CD4-positive, alpha-beta T cell treated with Interferon gamma for 1 hour (primary cell): ENCODE measurements around the gene USP7.
"Not testable (repeated sequence)": the region's sequence is repeated elsewhere in the genome, so short reads cannot be mapped to it uniquely, and the experiment has no call there.

Experiments
- DNase-seq: peaks from one replicate; pipeline ENCODE4 v3.0.0-alpha.2; 2020

USP7 gene

DNA sequence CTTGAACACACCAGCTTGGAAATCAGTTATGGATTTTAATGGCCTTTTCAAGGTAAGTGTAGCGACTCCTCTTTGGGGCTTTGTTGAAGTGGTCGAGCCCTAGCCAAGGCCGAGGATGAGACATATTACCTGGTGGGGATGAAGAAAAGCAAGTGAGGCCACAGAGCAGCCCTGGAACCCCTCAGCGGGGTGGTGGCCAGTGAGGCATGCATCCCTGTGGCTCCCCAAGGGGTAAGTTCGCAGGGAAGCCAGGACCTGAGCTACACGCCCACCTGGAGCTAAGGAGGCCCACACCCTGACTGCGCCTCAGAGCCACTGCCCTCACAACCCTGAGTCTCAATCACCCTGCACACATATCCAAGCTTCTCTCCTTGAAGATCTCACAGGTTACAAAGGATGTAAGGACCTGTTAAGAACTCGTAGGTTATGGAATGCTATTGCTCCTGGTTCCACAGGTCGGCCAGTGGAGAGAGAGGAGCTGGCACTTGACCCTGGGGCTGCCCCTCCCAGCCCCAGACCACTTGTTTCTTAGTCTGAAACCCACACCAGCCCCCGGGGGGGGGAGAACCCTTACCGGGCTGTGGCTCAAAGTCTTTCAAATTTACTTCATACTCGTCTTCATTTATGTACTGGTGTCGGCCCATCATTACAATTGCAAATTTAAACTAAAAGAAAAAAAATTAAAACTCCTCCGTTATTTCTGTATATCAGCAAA lies 69.6 kb downstream of the USP7 start:
- no peak for DNase-seq

DNA sequence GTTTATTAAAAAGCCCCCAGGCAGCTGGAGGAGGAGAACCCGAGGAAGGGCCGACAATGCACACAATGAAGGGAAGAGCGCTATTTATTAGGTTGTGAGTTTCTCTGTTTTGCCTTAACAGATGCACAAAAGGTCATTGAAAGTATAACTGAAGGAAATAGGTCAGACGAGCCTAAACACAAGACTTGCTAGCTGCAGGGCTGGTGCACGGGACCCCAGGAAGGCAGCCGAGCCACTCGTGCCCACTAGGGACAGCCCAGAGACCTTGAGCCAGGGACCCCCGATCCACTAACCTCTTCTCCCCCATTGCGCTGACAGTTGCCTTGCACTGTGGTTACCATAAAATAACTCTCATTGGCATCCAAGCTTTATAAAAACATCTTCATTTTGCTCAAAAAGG lies 70.3 kb downstream of the USP7 start:
- no peak for DNase-seq

DNA sequence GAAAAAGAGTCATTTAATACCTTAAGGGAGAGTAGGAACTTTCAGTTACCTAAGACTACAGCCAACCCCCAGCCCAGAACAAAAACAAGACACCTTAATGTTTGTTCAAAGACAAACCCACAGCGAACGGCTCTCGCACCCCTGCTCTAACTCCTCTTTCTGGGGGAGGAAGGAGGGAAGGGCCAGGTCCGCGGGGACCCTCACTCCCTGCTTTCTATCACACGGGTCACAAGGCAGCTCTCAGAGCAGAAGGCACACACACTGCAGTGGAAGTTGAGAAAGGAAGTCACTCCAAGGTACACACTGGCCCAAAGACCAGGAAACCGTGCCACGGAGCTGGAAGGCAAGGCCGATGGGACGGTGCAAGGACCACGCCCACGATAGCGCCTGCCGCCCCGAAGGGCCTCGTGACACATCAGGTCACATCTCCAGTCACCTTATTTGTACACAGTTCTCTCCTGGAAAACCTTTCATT lies 71.6 kb downstream of the USP7 start:
- DNase-seq: no peak

DNA sequence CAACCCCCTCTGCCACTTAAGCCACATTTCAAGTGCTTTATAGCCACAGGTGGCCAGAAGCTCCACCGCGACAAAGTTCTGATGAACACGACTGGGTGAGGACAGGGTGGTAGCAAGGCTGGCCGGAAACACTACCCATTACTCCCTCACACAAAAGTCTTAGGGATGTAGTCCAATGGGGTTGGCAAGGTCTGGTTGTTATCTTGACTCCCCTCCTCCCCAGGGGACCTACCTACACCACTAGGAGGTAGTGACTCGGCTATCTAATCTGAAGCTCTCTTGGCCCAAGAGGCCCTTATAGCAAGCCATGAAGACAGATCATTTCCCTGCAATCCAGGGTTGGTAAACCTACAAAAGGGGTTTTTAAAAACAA lies 73.2 kb downstream of the USP7 start:
- no peak for DNase-seq

DNA sequence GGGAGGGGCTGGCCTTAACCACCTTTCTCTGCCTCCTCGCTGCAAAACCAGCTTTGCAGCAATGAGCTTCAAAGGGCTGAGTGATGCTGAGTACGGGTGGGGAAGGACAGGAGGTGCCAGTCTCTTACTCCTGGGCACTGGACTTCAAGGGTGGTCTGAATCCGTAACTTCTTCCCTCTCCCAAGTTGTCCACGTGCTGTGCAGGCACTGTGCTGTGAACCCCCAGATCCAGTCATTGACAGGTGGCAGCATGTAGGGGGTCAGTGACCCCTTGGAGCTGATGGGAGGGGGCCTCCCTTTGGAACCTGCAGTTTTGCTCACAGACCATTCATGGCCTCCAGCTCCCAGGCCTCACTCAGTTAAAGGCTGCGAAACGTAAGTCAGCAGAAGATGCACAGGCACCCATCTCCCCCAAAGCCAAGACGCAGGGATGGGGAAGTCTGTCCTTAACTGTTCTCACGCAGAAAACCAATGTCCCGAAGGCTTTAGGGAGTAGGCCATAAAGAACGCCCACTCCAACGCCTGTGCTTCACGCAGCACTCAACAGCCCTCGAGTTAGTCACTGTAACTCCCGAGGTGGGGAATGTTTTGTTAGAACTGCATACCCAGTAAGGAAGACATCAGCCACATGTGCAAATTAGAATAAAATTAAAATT lies 73.7 kb downstream of the USP7 start:
- DNase-seq: no peak

DNA sequence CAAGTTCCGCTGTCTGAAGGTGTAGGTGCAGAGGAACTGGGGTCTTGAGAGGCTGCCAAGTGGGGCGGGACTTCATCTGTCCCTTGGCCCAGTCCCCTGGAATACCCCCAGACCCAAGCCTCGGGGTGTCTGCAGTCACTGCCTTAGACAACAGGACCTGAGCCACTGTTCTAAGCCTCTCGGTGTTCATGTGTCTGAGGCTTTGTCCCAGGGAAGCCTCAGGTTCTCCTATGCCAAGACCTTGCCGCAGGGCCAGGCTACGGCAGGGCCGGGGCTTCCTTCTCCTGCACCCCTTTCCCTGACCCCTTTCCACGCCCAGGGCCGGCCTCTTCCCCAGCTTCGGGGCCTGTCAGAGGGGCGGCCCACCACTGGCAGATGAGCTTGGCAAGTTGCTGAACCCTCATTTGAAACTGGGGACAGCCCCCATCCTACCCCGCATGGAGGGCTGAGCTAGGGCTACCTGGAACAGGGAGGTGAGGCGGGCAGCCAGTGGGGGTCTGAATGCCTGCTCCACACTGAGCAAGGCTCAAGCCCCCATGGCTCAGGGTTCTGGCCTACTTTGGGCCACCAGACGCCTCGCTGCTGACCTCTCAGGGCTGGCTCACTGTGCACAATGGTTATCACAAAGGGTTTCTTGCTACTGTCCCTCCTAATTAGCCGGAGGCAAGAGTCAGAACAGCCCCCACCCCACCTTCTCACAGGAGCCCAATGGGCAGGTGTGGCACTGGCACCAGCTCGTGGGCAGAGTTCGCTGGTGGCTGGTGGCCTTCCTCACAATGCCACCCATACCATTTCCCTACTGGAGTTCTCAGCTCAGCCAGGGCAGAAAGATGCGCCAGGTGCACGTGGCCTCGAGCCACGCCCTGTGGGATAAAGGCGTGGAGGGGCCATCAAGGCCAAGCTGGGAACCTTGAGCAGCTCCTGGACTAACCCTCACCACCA lies 74.5 kb downstream of the USP7 start:
- DNase-seq: no peak

DNA sequence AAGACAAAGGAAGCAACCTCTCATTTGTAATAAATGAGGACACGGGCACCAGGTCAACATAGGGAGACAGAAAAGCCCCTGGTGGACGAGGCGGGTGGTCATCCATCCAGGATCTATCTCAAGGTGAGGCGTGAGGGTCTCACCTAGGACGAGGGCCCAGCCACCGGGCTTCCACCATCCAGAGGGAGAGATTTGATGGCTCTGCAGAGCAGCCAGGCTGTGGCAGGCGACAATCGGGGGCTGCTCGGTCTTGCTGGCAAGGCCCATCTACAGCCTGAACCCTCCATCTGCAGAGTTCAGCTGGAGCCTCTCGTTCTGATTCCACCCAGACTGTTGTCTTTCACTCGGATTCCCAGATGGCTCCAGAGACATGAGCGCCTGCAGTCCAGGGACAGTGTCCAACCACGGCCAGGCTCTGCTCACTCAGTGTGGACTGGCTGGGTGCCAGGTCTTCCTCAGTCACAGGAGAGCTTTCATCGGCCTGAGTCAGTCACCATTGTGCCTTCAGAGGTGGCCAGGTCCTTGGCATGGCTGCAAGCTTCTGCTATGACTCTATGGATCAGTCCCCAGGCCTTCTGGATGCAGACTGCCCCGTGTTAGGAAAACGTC lies 75.7 kb downstream of the USP7 start:
- DNase-seq: no peak

DNA sequence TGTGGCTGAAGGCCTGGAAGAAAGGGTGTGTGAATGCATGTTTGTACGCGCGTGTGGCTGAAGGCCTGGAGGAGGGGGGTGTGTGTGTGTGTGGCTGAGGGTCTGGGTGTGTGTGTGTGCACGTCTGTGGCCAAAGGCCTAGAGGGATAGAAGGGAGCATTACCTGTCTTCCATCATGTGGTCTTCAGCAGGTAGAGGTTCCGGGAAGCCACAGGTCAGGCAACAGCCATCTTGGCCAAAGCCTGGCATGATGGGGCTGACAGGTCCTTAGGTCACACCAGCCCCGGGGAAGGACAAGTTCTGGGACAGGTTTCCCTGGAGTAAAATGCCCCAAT lies 76.3 kb downstream of the USP7 start:
- DNase-seq: no peak

DNA sequence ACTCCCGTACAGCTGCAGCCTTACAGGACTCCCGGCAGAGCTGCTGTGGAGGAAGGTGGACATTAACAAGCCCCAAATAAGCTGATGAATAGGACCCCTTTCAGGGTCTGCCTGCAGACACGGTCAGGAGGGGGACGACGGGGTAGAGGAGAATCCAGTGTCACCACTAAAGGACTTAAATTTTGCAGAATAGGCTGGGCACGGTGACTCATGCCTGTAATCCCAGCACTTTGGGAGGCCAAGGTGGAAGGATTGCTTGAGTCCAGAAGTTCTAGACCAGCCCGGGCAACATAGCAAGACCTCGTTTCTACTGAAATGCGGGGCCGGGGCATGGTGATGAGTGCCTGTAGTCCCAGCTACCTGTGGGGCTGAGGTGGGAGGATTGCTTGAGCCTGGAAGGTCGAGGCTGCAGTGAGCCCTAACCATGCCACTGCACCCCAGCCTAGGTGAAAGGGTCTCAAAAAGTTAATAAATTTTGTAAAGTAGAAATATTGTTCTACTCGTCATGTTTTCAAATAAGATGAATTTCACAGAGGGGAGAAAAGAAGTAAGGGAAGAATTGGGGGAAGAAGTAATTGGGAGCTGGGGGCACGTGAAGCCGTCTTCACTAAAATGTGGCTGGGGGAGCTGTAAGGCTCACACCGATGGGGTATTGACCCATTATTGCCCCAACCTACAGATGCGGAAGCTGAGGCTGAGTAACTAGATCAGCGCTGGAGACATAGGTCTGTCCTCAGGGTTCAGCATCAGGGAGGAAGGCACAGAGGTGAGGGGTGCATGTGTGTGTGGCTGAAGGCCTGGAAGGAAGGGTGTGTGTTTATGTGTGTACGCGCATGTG lies 76.9 kb downstream of the USP7 start:
- no peak for DNase-seq

DNA sequence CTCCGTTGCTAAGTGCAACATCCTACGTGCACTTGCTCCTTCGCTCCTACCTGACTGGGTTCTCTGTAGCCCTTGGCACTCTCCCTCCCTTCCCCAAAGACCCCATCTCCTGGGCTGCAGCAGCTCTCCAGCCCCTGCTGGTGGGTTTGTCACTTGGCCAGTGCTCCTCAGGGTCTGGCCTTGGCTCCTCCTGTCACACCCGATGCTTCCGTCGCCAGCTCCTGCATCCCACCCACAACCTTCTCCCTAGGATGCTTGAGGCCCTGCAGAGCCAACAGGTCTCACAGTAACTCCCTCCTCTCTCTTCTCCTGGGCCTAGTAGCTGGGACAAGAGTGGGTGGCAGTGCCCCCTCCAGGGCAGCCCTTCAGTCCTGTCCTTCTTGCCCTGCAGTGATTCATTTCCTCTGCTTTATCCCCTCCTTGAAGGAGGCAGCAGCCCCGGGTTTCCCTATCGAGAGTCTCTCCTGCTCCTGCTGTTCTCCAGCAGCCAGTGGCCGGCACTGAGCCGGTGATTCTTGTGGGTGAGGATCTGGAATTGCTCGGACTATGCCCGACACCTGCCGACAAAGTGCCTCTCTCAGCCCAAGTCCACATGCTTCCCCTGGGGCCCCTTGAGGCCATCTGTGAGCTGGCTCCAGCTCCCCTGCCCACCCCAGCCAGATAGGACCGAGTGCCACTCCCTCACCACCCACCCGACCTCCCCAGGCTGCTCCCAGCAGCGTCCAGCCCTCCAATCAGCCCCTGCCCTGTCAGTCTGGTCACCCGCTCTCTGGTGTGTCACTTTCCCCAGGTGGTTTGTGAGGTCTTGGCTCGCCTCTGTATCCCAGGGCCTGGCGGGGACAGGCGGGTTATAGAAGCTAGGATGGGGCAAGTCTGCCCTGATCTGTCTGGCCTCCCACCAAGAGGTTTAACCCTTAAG lies 77.8 kb downstream of the USP7 start:
- no peak for DNase-seq

DNA sequence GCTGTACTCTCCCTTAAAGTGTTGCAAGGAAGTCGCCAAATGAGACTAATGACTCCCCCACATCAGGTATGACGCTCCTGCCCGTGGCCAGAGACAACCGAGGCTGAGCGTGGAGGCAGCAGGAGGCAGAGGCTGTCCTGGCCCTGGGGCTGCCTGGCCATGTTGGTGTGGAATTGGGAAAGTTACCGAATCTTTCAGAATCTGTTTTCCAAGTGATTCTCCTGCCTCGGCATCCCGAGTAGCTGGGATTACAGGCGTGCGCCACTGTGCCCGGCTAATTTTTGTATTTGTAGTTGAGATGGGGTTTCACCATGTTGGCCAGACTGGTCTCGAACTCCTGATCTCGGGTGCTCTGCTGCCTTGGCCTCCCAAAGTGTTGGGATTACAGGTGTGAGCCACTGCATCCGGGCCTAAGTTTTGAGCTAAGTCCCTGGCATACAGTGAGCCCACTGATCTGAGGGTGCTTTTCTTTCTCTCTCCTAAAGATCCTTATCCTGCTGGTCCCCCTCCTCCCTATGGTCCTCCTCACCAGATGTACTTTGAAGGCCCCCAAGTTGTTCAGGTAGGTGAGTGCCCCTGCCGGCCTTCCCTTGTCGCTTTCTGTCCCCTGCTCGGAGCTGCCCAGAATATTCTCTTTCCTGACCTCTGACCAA lies 80.9 kb downstream of the USP7 start:
- DNase-seq: no peak

DNA sequence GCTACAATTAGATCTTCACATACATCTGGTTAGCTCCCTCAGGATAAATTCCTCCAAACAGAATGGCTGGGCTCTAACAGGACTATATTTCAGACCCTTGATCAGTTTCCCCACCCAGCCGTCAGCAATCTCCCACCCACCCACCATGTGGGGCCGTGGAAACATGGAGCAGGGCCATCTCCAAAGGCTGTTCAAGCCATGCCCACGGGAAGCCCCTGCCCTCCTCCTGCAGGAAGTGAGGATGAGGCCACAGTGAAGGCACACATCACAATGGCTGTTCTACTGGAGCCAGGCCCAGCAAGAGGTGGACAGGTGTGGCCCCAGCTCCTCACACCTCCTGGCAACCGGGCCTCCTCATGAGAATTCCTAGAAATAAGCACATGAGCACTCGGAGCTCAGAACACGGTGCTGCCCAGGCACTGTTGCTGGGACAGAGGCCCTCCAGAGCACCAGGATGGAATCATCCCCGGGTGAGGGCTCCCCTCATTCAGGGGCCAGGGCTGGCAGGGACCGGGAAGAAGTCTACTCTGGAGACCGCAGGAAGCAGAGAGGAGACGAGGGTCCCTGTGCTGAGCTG lies 81.6 kb downstream of the USP7 start, which contains the start of gene LITAFD:
Gene LITAFD, plus strand, starts transcription at position 311 of the 577 bp plus-strand sequence. CDS start 2,005 bp downstream, outside the sequence.
- no peak for DNase-seq

DNA sequence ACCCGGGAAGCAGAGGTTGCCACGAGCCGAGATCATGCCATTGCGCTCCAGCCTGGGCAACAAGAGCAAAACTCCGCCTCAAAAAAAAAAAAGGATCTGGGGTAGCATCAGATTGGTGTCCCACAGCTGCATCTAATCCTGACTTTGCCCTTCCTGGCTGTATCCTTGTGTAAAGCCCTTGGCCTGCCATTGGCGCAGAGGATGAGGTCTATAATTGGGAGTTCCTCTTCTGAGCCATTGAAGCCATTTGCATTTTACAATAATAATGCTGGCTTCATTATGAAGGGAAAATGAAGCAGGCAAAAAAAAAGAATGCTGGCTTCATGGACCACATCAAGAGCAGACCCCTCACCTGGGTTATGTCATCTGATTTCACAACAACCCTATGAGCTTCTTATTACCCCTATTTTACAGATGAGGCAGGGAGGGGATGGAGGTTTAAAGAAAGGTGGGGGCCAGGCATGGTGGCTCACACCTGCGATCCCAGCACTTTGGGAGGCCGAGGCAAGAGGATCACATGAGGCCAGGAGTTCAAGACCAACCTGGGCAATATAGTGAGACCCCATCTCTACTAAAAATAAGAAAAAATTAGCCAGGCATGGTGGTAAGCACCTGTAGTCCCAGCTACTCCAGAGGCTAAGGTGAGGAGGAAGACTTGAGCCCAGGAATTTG lies 82.7 kb downstream of the USP7 start:
- DNase-seq: no peak

DNA sequence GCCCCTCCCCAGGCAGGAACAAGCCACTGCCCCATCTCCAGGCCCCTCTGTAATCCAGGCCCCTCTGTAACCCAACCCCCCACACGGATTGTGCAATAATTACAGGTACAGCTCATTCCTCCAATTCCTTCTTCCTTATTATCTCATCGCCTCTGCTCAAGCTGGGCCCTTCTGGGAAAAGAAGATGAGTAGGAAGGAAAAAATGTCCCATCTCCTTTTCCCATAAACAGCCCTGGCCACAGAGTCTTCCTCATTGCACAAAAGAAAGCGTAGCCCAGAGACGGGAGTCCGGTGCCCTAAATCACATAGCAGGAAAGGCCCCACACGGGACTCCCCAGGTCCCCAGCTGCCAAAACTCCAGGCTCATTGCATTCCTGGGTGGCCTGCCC lies 85.2 kb downstream of the USP7 start:
- no peak for DNase-seq

DNA sequence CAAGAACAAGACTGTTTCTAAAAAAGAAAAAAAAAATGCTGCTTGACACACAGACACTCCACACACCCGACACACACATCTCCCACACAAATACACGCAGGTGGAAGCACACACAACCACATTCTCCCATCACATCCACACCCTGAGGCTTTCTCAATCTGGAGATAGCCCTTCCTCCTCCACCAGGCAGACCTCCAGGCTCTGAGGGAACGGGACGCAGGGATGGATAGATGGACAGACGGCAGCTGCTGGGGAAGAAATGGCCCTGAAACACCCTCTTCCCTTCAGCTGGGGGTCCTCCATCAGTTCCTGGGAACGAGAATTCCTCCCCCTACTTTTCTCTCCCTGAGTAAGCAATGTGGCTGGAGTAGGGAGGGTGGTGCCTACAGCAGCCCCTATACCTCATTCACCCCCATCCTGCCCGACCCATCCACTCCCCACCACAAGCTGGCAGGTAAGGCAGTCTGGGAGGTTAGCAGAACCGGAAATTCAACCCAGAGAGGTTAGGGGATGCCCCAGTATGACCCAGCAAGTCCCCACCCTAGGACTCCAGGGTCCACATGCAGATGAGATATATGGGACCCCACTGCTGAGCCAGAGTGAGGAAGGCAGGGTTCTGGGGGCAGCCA lies 85.7 kb downstream of the USP7 start:
- no peak for DNase-seq

DNA sequence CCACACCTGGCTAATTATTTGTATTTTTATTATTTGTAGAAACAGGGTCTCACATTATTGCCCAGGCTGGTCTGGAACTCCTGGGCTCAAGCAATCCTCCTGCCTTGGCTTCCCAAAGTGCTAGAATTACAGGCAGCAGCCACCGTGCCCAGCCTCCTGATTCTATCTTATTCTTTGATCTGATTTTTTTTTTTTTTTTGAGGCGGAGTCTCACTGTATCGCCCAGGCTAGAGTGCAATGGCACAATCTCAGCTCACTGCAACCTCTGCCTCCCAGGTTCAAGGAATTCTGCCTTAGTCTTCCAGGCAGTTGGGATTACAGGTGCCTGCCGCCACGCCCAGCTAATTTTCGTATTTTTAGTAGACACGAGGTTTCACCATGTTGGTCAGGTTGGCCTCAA lies 88.4 kb downstream of the USP7 start:
- DNase-seq: not testable (repeated sequence)

DNA sequence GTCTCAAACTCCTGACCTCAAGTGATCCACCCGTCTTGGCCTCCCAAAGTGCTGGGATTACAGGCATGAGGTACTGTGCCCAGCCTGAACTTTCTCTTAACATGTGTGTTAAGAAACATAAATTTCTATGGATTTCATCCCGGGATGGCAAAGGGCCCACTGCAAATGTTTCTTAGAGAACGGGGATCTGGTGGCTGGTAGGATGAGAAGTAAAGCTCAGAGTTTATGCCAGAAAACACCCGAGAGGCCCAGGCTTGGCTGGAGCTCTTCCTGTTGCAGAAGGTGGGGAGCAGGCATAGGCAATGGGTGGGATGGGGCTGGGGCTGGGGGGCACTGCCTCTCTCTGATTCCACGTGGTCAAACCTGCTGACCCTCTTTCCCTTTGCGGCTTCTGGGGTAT lies 89.3 kb downstream of the USP7 start:
- DNase-seq: no peak

DNA sequence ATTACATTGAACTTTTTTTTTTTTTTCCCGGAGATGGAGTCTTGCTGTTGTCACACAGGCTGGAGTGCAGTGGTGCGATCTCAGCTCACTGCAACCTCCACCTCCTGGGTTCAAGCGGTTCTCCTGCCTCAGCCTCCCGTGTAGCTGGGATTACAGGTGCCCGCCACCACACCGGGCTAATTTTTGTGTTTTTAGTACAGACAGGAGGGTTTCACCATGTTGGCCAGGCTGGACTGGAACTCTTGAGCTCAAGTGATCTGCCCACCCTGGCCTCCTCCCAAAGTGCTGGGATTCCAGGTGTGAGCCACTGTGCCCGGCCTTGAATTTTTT lies 89.9 kb downstream of the USP7 start:
- DNase-seq: not testable (repeated sequence)
